ENCODE results near the gene TUBGCP2. TPM values are rescaled to one million over a fixed set of nuclear protein-coding genes. Genes with fewer than 3 reads are reported as not detected.

TUBGCP2 gene
- total RNA-seq, 3 donors from 2014 or later (not counting 1 experiment from before 2014, with no cell fraction given) = 74.3 to 81.8 (median 78.7) TPM

- 75% methylated on average over 19 of the region's 21 CpGs for WGBS (ENCODE audit: insufficient coverage)
- Mint-ChIP-seq H3K36me3 (no peaks in the 10 kb centered on the region), H3K4me1 (peaks cover 0 to 8% of the 10 kb centered on the region in 2 donors), H3K4me3 (no peak overlapping the region), H3K27ac (no peak overlapping the region), H3K9me3 (no peaks in the 10 kb centered on the region), H3K27me3 (ENCODE audit: low read depth in 2 of 2) (peaks cover 0 to 3% of the 10 kb centered on the region in 2 donors)
- H3K4me3 ChIP-seq (ENCODE audit: low read length) = no peak overlapping the region
- no peak for TF ChIP-seq CTCF (IDR thresholded peaks at IDR 0.05)
- no peak for DNase-seq
- H3K36me3 ChIP-seq (ENCODE audit: control insufficient read depth, insufficient read depth, low read length) = no peaks in the 10 kb centered on the region
- intact Hi-C loops (cut with micrococcal nuclease) = no loop called here
- H3K4me1 ChIP-seq (ENCODE audit: control insufficient read depth, insufficient read depth, low read length) = no peaks in the 10 kb centered on the region
- no peaks in the 10 kb centered on the region for H3K9me3 ChIP-seq (ENCODE audit: control insufficient read depth, insufficient read depth, low read length)
- no peak overlapping the region for H3K27ac ChIP-seq (ENCODE audit: low read length)
- no peaks in the 10 kb centered on the region for H3K27me3 ChIP-seq (ENCODE audit: control insufficient read depth, insufficient read depth, low read length)
- no peak for ATAC-seq
These were observed 59.4 kb downstream of the TUBGCP2 start for GRCh38 chr10:133249094-133249780.

- Mint-ChIP-seq H3K4me1 (peaks cover 0 to 8% of the 10 kb centered on the region in 2 donors), H3K27me3 (ENCODE audit: low read depth in 2 of 2) (peaks cover 0 to 3% of the 10 kb centered on the region in 2 donors), H3K9me3 (no peaks in the 10 kb centered on the region), H3K27ac (no peak overlapping the region), H3K36me3 (no peaks in the 10 kb centered on the region), H3K4me3 (no peak overlapping the region)
- no peak for TF ChIP-seq CTCF (IDR thresholded peaks at IDR 0.05)
- Histone ChIP-seq H3K27ac (ENCODE audit: low read length) (no peak overlapping the region), H3K4me3 (ENCODE audit: low read length) (no peak overlapping the region), H3K9me3 (ENCODE audit: control insufficient read depth, insufficient read depth, low read length) (no peaks in the 10 kb centered on the region), H3K36me3 (ENCODE audit: control insufficient read depth, insufficient read depth, low read length) (no peaks in the 10 kb centered on the region), H3K4me1 (ENCODE audit: control insufficient read depth, insufficient read depth, low read length) (no peaks in the 10 kb centered on the region), H3K27me3 (ENCODE audit: control insufficient read depth, insufficient read depth, low read length) (no peaks in the 10 kb centered on the region)
- no peak for DNase-seq
- 93% methylated on average over 12 of the region's 12 CpGs for WGBS (ENCODE audit: insufficient coverage)
- intact Hi-C loops (cut with micrococcal nuclease) = no loop called here
- no peak for ATAC-seq
These were observed 60.3 kb downstream of the TUBGCP2 start for GRCh38 chr10:133248334-133248715.

GRCh38 chr10:133247681-133248333 is 60.9 kb downstream of the TUBGCP2 start:
- whole genome bisulfite sequencing (ENCODE audit: insufficient coverage) = 94% methylated on average over 36 of the region's 36 CpGs
- H3K27me3 ChIP-seq (ENCODE audit: control insufficient read depth, insufficient read depth, low read length) = no peaks in the 10 kb centered on the region
- no peak for ATAC-seq
- no peak overlapping the region for H3K4me3 Mint-ChIP-seq
- H3K27me3 Mint-ChIP-seq (ENCODE audit: low read depth in 2 of 2) = peaks cover 0 to 7% of the 10 kb centered on the region in 2 donors
- no peaks in the 10 kb centered on the region for H3K9me3 Mint-ChIP-seq
- DNase-seq = no peak
- H3K27ac Mint-ChIP-seq = no peak overlapping the region
- H3K27ac ChIP-seq (ENCODE audit: low read length) = no peak overlapping the region
- intact Hi-C loops (cut with micrococcal nuclease) = no loop called here
- H3K36me3 Mint-ChIP-seq = no peaks in the 10 kb centered on the region
- TF ChIP-seq CTCF (IDR thresholded peaks at IDR 0.05) = no peak
- no peaks in the 10 kb centered on the region for H3K4me1 ChIP-seq (ENCODE audit: control insufficient read depth, insufficient read depth, low read length)
- no peaks in the 10 kb centered on the region for H3K9me3 ChIP-seq (ENCODE audit: control insufficient read depth, insufficient read depth, low read length)
- H3K4me1 Mint-ChIP-seq = peaks cover 0 to 13% of the 10 kb centered on the region in 2 donors
- no peaks in the 10 kb centered on the region for H3K36me3 ChIP-seq (ENCODE audit: control insufficient read depth, insufficient read depth, low read length)
- H3K4me3 ChIP-seq (ENCODE audit: low read length) = no peak overlapping the region
